HG03575 (cell line): ENCODE results near the gene ATP9B.
"Not testable (repeated sequence)": the region's sequence is repeated elsewhere in the genome, so short reads cannot be mapped to it uniquely, and the experiment has no call there.

Source experiments
- ATAC-seq: cut with Tn5 transposase; IDR thresholded peaks from one replicate; pipeline ENCODE4 v1.9.1; 2021; ENCODE audit not compliant: unreplicated experiment, insufficient number of reproducible peaks, low FRiP score; ENCODE audit errors: extremely low read depth

ATP9B gene

GRCh38 chr18:79068341-79068936 is 755 bp upstream of the ATP9B start:
- peak; percentile 5 for ATAC-seq

GRCh38 chr18:79069717-79070151 is 540 bp downstream of the ATP9B start:
- no peak for ATAC-seq

GRCh38 chr18:79070486-79070885 is 1.3 kb downstream of the ATP9B start:
- ATAC-seq: no peak

- no peak for ATAC-seq
These were observed 1.8 kb downstream of the ATP9B start for GRCh38 chr18:79071037-79071436.

GRCh38 chr18:79071503-79072210 is 2.5 kb downstream of the ATP9B start:
- ATAC-seq: no peak

GRCh38 chr18:79072655-79073054 is 3.5 kb downstream of the ATP9B start:
- ATAC-seq: not testable (repeated sequence)

GRCh38 chr18:79077181-79077580 is 8.0 kb downstream of the ATP9B start:
- no peak for ATAC-seq

- ATAC-seq: not testable (repeated sequence)
These were observed 9.6 kb downstream of the ATP9B start for GRCh38 chr18:79078791-79079190.

- no peak for ATAC-seq
These were observed 23.7 kb downstream of the ATP9B start for GRCh38 chr18:79092874-79093273.

GRCh38 chr18:79093986-79094385 is 24.8 kb downstream of the ATP9B start:
- ATAC-seq: no peak

GRCh38 chr18:79095216-79095615 is 26.0 kb downstream of the ATP9B start:
- no peak for ATAC-seq

GRCh38 chr18:79100944-79101343 is 31.8 kb downstream of the ATP9B start:
- ATAC-seq: no peak

GRCh38 chr18:79102886-79103285 is 33.7 kb downstream of the ATP9B start:
- no peak for ATAC-seq

GRCh38 chr18:79104137-79104536 is 34.9 kb downstream of the ATP9B start:
- ATAC-seq: no peak

- ATAC-seq: no peak
These were observed 36.3 kb downstream of the ATP9B start for GRCh38 chr18:79105455-79105854.

GRCh38 chr18:79106084-79106483 is 36.9 kb downstream of the ATP9B start:
- no peak for ATAC-seq

GRCh38 chr18:79107886-79108285 is 38.7 kb downstream of the ATP9B start:
- ATAC-seq: no peak

GRCh38 chr18:79108549-79109215 is 39.5 kb downstream of the ATP9B start:
- no peak for ATAC-seq

GRCh38 chr18:79111483-79111882 is 42.3 kb downstream of the ATP9B start:
- ATAC-seq: no peak

GRCh38 chr18:79117385-79117784 is 48.2 kb downstream of the ATP9B start:
- ATAC-seq: no peak
